CD4-positive, alpha-beta T cell treated with Interleukin-2 at 100 ng/mL for 4 hours (primary cell): ENCODE data around the gene ZNF784.
A peak's percentile ranks its signal among the peaks of the same experiment; 100 is the strongest.

Experiments
- DNase-seq: peaks from one replicate; pipeline ENCODE4 v3.0.0-alpha.2; 2020; ENCODE audit warnings: low spot score

The ZNF784 gene

GRCh38 chr19:55643003-55643886 lies 18.9 kb upstream of the ZNF784 start, which contains the start of gene ZNF581:
Gene ZNF581, plus strand, starts transcription at chr19:55643649. Its CDS starts 923 bp downstream, at chr19:55644572.
- peak; percentile 83 for DNase-seq

GRCh38 chr19:55642153-55643002 lies 18.0 kb upstream of the ZNF784 start:
- peak; percentile 16 for DNase-seq

GRCh38 chr19:55641426-55642152 lies 17.2 kb upstream of the ZNF784 start:
- DNase-seq: peak; percentile 37

DNA sequence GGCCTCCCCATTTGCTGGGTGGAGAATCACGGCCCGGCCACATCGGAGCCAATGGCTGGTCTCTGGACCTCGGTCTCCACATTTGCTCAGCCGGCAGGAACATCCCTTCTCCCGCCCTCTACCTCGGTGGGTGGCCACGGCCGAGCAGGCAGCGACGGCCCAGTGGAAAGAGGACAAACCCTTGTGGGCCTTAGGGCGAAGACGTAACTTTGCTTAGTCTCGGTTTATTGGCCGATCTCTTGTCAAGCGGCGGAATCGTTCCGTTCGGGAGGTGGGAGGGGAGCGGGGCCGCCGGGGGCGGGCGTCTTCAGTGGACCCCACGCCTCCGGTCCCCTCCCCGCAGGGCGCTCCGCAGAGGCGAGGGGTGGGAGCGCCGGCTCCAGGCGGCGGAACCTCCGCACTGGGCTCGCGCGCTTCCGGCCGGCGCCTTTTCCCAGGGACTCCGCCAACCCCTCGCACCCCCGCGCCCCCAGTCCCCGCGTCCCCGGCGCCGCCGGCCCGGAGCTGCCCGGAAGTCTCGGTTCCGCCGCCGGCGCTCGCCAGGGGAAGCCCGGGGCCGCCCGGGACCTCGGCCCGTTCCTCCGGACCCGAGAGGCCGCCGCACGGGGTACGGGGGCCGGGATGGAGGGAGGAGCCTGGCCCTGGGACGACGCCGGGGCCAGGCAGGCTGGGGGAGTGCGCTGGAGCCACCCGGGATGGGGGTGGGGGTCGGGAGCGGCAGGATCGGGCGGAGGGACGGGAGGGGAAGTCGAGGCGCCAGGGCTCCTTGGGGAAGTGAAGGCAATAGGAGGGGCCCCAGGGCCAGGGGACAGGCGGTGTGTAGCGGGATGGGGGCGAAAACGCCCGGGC lies 16.4 kb upstream of the ZNF784 start, which contains the start of gene ZNF580:
ZNF580 (plus strand) TSS at position 426 of the 849 bp plus-strand sequence. CDS start 1,507 bp downstream, outside the sequence.
- peak; percentile 55 for DNase-seq

DNA sequence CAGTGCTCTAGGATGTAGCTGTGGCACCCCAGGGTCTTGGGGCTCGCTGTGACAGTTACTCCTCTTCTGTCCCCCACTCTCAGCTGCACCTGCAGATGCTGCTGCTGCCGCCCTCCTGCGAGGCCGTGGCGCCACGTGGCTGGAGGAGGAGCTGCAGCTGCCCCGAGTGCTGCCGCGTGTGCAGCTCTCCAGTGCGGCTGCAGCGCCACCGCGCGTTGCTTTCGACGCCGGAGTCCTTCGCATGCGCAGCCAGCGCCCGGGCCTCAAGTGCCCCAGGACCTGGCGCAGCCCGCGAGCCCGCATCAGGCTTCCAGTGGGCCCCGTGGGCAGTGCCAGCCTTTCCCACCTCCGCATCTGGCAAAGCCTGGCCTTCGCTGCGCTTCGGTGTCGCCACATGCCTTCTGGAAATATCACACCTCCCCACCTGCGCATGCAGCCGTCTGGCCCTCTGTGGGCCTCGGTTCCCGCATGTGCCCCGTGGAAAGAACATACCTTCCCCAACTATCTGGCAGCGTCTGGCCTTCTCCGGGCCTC lies 15.7 kb upstream of the ZNF784 start:
- peak; percentile 73 for DNase-seq

GRCh38 chr19:55638864-55639359 lies 14.5 kb upstream of the ZNF784 start:
- peak; percentile 70 for DNase-seq

- DNase-seq: no peak
Observed at GRCh38 chr19:55637534-55637933, 13.2 kb upstream of the ZNF784 start.

DNA sequence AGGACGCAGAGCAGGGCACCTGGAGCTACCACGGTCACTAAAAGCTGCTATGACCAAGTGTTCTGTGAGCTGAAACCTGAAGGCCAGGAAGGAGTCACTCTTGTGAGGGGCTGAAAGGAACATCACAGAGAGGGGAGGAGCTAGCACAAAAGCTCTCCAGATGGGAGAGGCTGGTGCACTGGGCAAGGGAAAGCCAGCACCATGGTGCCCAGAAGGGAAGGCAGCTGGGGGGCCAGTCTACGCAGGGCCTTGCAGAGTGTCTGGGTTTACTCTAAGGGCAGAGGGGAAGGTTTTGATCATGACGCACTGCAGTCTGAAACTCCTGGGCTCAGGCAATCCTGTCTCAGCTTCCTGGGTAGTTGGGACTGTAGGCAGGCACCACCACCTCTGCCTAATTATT lies 12.4 kb upstream of the ZNF784 start:
- DNase-seq: no peak

DNA sequence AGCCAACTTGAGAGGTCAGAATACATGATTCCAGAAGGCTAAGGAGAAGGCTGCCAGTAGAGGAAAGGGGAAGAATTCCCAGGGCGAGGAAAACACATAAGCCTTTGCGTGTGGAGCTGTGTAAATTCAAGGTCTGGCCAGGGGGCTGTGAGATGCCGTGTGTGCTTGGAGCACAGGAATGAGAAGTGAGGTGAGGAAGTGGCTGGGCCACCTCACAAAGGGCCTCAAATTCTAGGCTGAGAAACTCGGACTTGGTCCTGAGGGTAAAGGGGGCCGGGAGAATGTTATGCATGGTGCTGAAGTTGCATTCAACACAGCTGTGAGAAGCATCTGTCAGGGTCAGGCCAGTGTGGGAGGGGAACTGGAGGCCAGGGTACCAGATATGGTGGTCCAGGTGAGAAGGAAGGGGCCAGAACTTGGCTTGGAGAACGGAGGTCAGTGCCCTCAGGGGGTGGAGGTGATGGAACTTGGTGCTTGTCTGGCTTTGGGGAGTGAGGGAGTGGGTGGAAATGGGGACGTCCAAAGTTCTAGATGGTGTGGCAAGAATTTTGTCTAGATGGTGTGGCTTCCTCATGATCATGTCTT lies 11.6 kb upstream of the ZNF784 start:
- DNase-seq: no peak

DNA sequence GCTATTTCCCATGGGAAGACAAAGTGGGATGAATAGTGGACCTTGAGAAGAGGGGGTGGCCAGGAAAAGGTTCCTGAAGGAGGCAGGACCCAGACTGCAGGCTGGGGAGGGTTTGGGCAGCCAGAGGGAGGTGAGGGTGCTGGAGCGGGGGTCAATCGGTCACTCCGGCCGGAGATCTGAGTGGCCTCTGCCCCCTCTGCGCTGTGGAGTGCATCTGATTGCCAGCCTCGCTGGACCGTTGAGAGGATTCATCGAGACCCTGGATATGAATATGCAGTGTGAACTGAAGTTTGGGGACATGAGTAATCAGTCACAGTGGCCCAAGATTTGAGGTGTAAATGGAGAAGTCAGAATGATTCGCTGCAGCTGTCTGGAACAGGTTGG lies 11.0 kb upstream of the ZNF784 start:
- DNase-seq: peak; percentile 12

DNA sequence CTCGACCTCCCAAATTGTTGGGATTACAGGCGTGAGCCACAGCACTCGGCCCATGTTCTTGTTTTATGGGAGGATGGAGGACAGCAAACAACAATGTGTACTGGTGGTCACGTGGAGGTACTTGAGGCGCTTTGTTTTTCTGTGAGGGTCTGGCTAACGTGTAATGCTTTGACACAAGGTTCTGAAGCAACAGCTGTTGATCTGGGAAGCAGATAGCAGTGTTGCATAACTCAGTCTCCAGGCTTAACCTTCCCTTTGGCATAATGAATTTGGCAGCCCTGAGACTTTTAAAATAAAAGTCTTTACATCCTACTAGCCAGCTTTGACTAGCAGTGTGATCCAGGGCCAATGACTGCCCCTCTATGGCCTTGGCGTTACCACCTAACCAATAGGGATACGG lies 9.5 kb upstream of the ZNF784 start:
- DNase-seq: no peak

DNA sequence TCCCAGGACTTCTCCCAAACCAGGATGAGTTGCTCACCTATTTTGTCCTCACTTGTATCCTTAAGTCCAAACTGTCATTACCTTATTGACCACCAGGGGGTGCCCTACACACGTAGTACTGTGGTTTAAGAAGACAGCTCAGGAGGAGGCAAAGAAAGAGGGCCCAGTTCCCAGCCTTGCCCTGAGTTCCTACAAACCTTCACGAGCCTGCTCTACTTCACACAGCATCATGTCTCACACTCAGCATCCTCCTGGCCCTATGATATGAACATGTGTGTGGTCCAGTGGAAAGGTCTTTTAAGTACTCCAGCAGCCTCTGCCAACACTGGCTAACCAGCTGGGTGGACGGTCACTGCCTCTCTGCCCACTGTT lies 8.1 kb upstream of the ZNF784 start:
- DNase-seq: peak; percentile 95

- DNase-seq: peak; percentile 76
Observed at GRCh38 chr19:55626350-55626749, 2.0 kb upstream of the ZNF784 start.

DNA sequence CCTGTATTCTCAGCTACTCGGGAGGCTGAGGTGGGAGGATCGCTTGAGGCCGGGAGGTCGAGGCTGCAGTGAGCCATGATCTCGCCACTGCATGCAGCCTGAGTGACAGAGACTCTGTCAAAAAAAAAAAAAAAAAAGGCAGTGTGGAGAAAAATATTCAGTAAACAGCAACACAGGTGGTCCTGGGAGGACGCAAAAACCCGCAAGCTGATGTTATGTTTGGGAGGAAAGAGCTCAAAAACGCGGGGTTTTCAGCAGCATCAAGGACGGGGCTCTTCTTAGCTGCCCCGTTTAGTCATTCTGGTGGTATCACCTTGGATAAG lies 599 bp upstream of the ZNF784 start:
- DNase-seq: no peak

- DNase-seq: no peak
Observed at GRCh38 chr19:55623561-55623960, 805 bp downstream of the ZNF784 start.

- DNase-seq: no peak
Observed at GRCh38 chr19:55623130-55623529, 1.2 kb downstream of the ZNF784 start.

- no peak for DNase-seq
Observed at GRCh38 chr19:55622242-55622969, 2.0 kb downstream of the ZNF784 start.

GRCh38 chr19:55621673-55622231 lies 2.6 kb downstream of the ZNF784 start:
- DNase-seq: no peak

DNA sequence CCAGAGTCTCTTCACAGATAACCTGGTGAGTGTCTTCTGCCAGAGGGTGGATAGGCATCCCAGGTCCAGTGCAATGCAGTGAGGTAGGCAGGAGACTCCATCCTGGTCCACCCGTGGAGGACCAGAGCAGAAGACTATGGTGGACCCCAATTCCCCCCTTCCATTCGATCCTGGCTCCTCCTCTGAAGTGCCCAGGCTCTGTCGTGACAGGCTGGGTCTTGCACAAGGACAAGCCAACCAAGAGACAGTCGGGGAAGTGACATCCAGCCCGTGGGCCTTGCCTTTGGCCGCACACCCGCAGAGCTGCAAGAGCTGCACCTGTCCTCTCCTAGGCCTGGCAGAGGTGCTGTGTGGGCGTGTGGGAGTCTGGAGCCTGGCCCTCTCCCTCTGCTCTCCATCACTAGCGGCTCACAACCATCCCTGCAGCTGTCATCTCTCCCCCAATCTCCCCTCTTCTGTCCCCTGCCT lies 3.1 kb downstream of the ZNF784 start:
- DNase-seq: no peak
